Motor neuron (in vitro differentiated cells): ENCODE data around the gene TENT5C. TPM values are rescaled to one million over a fixed set of nuclear protein-coding genes. Genes with fewer than 3 reads are reported as not detected.

Source experiments
- ATAC-seq, 8 experiments: fragments of 200-7000 bp; cut with Tn5 transposase; replicated peaks in 6 of 8; 2 replicates each; pipeline ENCODE4 v1.8.0; 2021; ENCODE audit warnings: mild to moderate bottlenecking in 8 of 8, moderate library complexity in 8 of 8
- H3K27ac ChIP-seq, 2 donors: fragments of 250-450 bp; sonication (Bioruptor Pico); 2 replicates each; pipeline ENCODE4 v1.9.0; 2021; ENCODE audit warnings: antibody characterized with exemption in 2 of 2, mild to moderate bottlenecking in 2 of 2, moderate library complexity in 1 of 2
- H3K4me1 ChIP-seq, 2 donors: fragments of 250-450 bp; sonication (Bioruptor Pico); replicated peaks in 1 of 2; 2 replicates each; pipeline ENCODE4 v1.6.1; 2021; ENCODE audit warnings: antibody characterized with exemption in 2 of 2, mild to moderate bottlenecking in 2 of 2, moderate library complexity in 1 of 2
- H3K4me3 ChIP-seq, 5 donors: fragments of 250-450 bp; sonication (Bioruptor Pico); 2 replicates each; pipeline ENCODE4 v1.9.0; 2021; ENCODE audit warnings: antibody characterized with exemption in 5 of 5, mild to moderate bottlenecking in 5 of 5, moderate library complexity in 4 of 5
- WGBS, 10 experiments: fragments of 450-650 bp; shearing (Covaris generic); methylation state at CpG; one replicate each; pipeline ENCODE4 v1.0.0; 2022; 5-methylcytosine and 5-hydroxymethylcytosine counted together
- in situ Hi-C, 9 experiments: fragments of 400-800 bp; cut with MboI; loops; one replicate each; pipeline ENCODE4 v1.15.0; 2021; ENCODE audit warnings: low sequenced_read_pairs in 9 of 9, low pct_unique_long_range_greater_than_20kb in 2 of 9; ENCODE audit not compliant: unreplicated experiment in 9 of 9
- total RNA-seq, 8 experiments: library from RNA; unstranded; fragments of 300-600 nt; gene quantifications; 2 replicates each; pipeline versions ENCODE4 v1.2.3 to v1.2.4, GENCODE V29; 2022

The TENT5C gene
- total RNA-seq, 8 experiments from 2014 or later, result 0.05 to 1.4 (median 0.56) TPM

DNA sequence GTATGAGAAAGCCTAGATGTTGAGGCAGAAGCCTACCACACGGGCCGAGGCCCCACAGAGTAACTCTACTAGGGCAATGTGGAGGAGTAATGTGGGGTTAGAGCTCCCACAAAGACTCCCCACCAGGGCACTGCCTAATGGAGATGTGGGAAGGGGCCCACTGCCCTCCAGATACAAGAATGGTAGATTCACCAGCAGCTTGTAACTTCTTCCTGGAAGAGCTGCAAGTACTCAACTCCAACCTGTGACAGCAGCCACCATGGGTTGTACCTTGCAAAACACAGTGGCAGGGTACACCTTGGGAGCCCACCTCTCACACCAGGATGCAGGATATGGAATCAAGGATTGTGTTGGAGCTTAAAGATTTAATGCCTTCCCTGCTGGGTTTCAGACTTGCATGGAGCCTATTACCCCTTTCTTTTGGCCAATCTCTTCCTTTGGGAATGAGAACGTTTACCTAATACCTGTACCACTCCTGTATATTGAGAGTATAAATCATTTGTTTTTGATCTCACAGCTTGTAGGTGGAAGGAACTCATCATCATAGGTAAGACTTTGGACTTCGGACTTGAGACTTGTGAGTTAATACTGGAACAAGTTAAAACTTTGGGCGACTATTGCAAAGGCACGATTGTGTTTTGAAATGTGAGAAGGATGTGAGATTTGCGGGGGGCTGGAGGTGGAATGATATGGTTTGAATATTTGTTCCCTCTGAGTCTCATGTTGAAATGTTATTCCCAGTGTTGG lies 57.5 kb downstream of the TENT5C start:
- Histone ChIP-seq H3K27ac (no peak overlapping the region), H3K4me3 (no peak overlapping the region), H3K4me1 (no peaks in the 10 kb centered on the region)
- in situ Hi-C loops, result loop anchor here in 1 of 9 experiments (25.0 kb wide), 1 partner anchor 126 kb away; no protein-coding TSS in a partner anchor
- ATAC-seq, result no peak
- WGBS, 10 experiments, result 10 to 93% (median 81%) methylated on average over 2 to 7 of the region's 7 CpGs

GRCh38 chr1:117664314-117664713 lies 58.5 kb downstream of the TENT5C start:
- H3K4me1 ChIP-seq, result no peaks in the 10 kb centered on the region
- H3K27ac ChIP-seq, result no peak overlapping the region
- in situ Hi-C loops, result loop anchor here in 1 of 9 experiments (25.0 kb wide), 1 partner anchor 127 kb away; no protein-coding TSS in a partner anchor
- H3K4me3 ChIP-seq, result no peak overlapping the region
- 81 to 100% (median 92%) methylated on average over 2 to 6 of the region's 6 CpGs; no CpG with 5 or more reads in 1 of the 10 experiments for WGBS, 10 experiments
- no peak for ATAC-seq

GRCh38 chr1:117665556-117666270 lies 59.9 kb downstream of the TENT5C start:
- no peaks in the 10 kb centered on the region for H3K4me1 ChIP-seq
- H3K4me3 ChIP-seq, result no peak overlapping the region
- in situ Hi-C loops, result loop anchor here in 1 of 9 experiments (25.0 kb wide), 1 partner anchor 128 kb away; no protein-coding TSS in a partner anchor
- WGBS, 10 experiments, result 51 to 100% (median 82%) methylated on average over 1 to 5 of the region's 5 CpGs; no CpG with 5 or more reads in 1 of the 10 experiments
- no peak overlapping the region for H3K27ac ChIP-seq
- no peak for ATAC-seq

- Histone ChIP-seq H3K4me3 (no peak overlapping the region), H3K27ac (no peak overlapping the region), H3K4me1 (no peaks in the 10 kb centered on the region)
- in situ Hi-C loops, result loop anchor here in 1 of 9 experiments (25.0 kb wide), 1 partner anchor 132 kb away; no protein-coding TSS in a partner anchor
- no peak for ATAC-seq
- 74 to 100% (median 82%) methylated on average over 1 to 7 of the region's 7 CpGs; no CpG with 5 or more reads in 4 of the 10 experiments for WGBS, 10 experiments
Observed at GRCh38 chr1:117669572-117669971, 63.7 kb downstream of the TENT5C start.

GRCh38 chr1:117670976-117671780 lies 65.3 kb downstream of the TENT5C start:
- ATAC-seq, result no peak
- no peak overlapping the region for H3K27ac ChIP-seq
- WGBS, 10 experiments, result 60 to 94% (median 88%) methylated on average over 1 to 15 of the region's 15 CpGs
- no peak overlapping the region for H3K4me3 ChIP-seq
- H3K4me1 ChIP-seq, result no peaks in the 10 kb centered on the region
- in situ Hi-C loops, result loop anchor here in 2 of 9 experiments (10.0 to 25.0 kb wide), 2 partner anchors 134 to 146 kb away; no protein-coding TSS in a partner anchor

- Histone ChIP-seq H3K4me1 (no peaks in the 10 kb centered on the region), H3K27ac (no peak overlapping the region), H3K4me3 (no peak overlapping the region)
- WGBS, 10 experiments, result 0 to 66% (median 40%) methylated on average over 2 to 6 of the region's 6 CpGs; no CpG with 5 or more reads in 4 of the 10 experiments
- peak in 4 of 8 experiments; percentile 75 to 92 (median 84) for ATAC-seq
- in situ Hi-C loops, result loop anchor here in 2 of 9 experiments (10.0 to 25.0 kb wide), 2 partner anchors 135 to 147 kb away; no protein-coding TSS in a partner anchor
Observed at GRCh38 chr1:117671781-117672501, 66.1 kb downstream of the TENT5C start.

GRCh38 chr1:117672756-117673155 lies 66.9 kb downstream of the TENT5C start:
- no peak overlapping the region for H3K27ac ChIP-seq
- in situ Hi-C loops, result loop anchor here in 2 of 9 experiments (10.0 to 25.0 kb wide), 2 partner anchors 135 to 148 kb away; no protein-coding TSS in a partner anchor
- no peak for ATAC-seq
- WGBS, 10 experiments, result 79 to 100% (median 89%) methylated on average over 1 to 12 of the region's 12 CpGs; no CpG with 5 or more reads in 2 of the 10 experiments
- no peaks in the 10 kb centered on the region for H3K4me1 ChIP-seq
- no peak overlapping the region for H3K4me3 ChIP-seq

- WGBS, 10 experiments, result 0 to 90% (median 60%) methylated on average over 1 to 2 of the region's 2 CpGs; no CpG with 5 or more reads in 1 of the 10 experiments
- Histone ChIP-seq H3K4me1 (no peaks in the 10 kb centered on the region), H3K4me3 (no peak overlapping the region), H3K27ac (no peak overlapping the region)
- in situ Hi-C loops, result loop anchor here in 2 of 9 experiments (10.0 to 25.0 kb wide), 2 partner anchors 136 to 149 kb away; no protein-coding TSS in a partner anchor
- no peak for ATAC-seq
Observed at GRCh38 chr1:117673405-117673804, 67.6 kb downstream of the TENT5C start.

DNA sequence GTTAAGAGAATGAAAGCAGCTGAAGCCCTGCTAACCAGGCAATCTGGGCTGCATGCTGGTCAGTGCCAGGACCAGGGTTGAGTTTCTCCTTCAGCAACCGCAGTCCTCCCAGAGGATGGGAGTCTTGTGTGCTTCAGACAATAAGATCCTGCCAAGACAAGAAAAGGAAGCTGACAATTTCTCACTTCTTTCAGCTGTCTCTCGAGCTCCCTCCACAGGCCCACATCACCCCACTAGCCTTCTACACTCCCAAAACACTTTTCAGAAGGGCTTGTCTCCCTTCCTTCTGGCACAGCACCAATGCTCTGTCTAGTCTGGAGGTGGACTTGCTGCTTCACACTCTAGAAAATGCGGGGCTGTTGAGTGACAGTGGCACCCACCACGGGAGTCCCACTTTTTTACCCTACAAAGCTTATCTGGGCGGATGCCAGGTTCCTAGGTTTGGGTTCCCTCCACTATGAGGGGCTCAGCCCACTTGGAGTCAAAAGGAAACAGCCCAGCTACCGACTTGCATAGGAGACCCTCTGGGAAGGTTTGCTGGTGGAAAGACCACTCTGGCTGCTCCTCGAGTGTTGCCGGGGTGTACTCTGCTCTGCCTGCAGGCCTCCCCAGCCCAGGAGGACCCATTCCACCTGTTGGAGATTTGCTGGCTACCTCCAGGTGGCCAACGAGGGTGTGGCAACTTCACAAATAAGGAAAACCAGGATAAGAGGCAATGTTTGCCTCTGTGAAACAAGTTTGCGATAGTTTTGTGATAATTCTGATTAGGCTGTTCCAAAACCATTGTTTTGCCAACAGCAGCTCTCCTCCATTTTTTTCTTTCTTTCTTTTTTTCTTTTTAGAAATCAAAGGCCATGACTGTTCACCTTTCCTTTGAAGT lies 68.9 kb downstream of the TENT5C start:
- H3K4me3 ChIP-seq, result no peak overlapping the region
- H3K27ac ChIP-seq, result no peak overlapping the region
- ATAC-seq, result peak in 3 of 8 experiments; percentile 8 to 73 (median 36)
- no peaks in the 10 kb centered on the region for H3K4me1 ChIP-seq
- in situ Hi-C loops, result loop anchor here in 2 of 9 experiments (10.0 to 25.0 kb wide), 2 partner anchors 137 to 150 kb away; no protein-coding TSS in a partner anchor
- WGBS, 10 experiments, result 40 to 100% (median 65%) methylated on average over 1 to 8 of the region's 10 CpGs

DNA sequence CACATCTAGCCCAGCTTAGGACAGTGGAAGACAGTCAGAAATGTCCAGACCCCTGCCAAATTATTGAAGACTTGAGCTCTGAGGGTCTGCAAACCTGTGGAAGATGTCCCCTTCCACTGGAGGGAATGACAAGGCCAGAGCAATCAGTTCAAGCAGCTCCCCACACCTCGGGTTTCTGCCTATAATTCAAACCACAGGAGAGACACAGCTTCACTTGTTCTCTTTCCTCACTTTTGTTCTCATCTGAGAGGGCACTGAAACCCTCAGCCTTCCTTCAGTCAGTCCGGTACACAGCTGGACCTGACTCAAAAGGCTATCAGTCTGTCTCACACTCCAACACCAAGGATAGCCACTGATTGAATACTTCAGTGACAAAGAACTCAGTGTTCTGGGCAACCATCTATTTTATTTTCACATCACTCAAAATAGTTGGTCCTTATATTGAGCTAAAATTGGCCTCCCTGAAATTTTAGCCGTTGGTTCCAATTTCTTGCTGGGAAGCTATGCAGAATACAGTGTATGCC lies 70.1 kb downstream of the TENT5C start:
- no peak for ATAC-seq
- 30 to 100% (median 67%) methylated on average over 1 to 3 of the region's 3 CpGs; no CpG with 5 or more reads in 1 of the 10 experiments for WGBS, 10 experiments
- in situ Hi-C loops, result loop anchor here in 1 of 9 experiments (10.0 kb wide), 1 partner anchor 151 kb away; no protein-coding TSS in a partner anchor
- no peaks in the 10 kb centered on the region for H3K4me1 ChIP-seq
- no peak overlapping the region for H3K27ac ChIP-seq
- H3K4me3 ChIP-seq, result no peak overlapping the region
